A549 (cell line): ENCODE data around the gene PXDN. TPM values are rescaled to one million over a fixed set of nuclear protein-coding genes. Genes with fewer than 3 reads are reported as not detected.

ENCODE experiments used
- ATAC-seq, 2 experiments: fragments of 200-7000 bp in 1 of 2; fragments of >200 bp in 1 of 2; cut with Nextera tagmentation in 1 of 2; cut with Tn5 transposase in 1 of 2; 3 replicates each; pipeline versions ENCODE4 v1.8.0 to v1.9.1; 2018 to 2020; ENCODE audit warnings: mild to moderate bottlenecking in 1 of 2, moderate library complexity in 1 of 2
- CTCF ChIA-PET: fragments of 300-600 bp; sonication (Branson Sonifier 250); formaldehyde crosslinking; extraction: SDS; loops from one replicate; lab custom pipeline; 2021; ENCODE audit warnings: antibody characterized with exemption, inconsistent platforms; lab: Yijun Ruan, JAX
- POLR2A ChIA-PET: fragments of 350-600 bp; formaldehyde crosslinking; extraction: SDS; loops from one replicate; lab custom pipeline; 2021; ENCODE audit warnings: antibody characterized with exemption, inconsistent platforms; lab: Yijun Ruan, JAX
- DNase-seq, 2 experiments: peaks; one replicate each; pipeline versions ENCODE4 v3.0.0 to v3.0.0-alpha.2; 2011 to 2016; ENCODE audit warnings: low read depth in 1 of 2, low spot score in 1 of 2
- FAIRE-seq: peaks from 2 replicates; lab custom pipeline; 2011; peaks lifted over from hg19 to GRCh38; lab: Jason Lieb, UNC
- H3K27ac ChIP-seq, 2 experiments: fragments of >200 bp; sonication (Bioruptor Twin); formaldehyde crosslinking; 3 replicates each; pipeline ENCODE4 v1.5.1; 2016 to 2017
- H3K4me1 ChIP-seq: fragments of >200 bp; sonication (Bioruptor Twin); formaldehyde crosslinking; 3 replicates; pipeline ENCODE4 v1.6.1; 2016
- H3K4me2 ChIP-seq: fragments of >200 bp; sonication (Bioruptor Twin); formaldehyde crosslinking; 3 replicates; pipeline ENCODE4 v1.6.1; 2016
- H3K4me3 ChIP-seq: fragments of >200 bp; sonication (Bioruptor Twin); formaldehyde crosslinking; 3 replicates; pipeline ENCODE4 v1.5.1; 2016
- H3K9me3 ChIP-seq: fragments of >200 bp; sonication (Bioruptor Twin); formaldehyde crosslinking; 3 replicates; pipeline ENCODE4 v1.6.1; 2016
- CBX2 ChIP-seq: fragments of 200-600 bp; sonication (generic); IDR thresholded peaks from 2 replicates; pipeline ENCODE4 v1.6.1; 2016; ENCODE audit warnings: low read depth, mild to moderate bottlenecking, borderline replicate concordance
- CEBPB ChIP-seq, 2 experiments: fragments of >200 bp in 1 of 2; sonication (Bioruptor Twin) in 1 of 2; formaldehyde crosslinking in 1 of 2; IDR thresholded peaks; 2 replicates each; pipeline ENCODE4 v1.6.1; 2012 to 2016
- EHF ChIP-seq: fragments of 250-450 bp; sonication (Bioruptor Pico); IDR thresholded peaks from 2 replicates; pipeline ENCODE4 v1.5.0; 2020; ENCODE audit warnings: mild to moderate bottlenecking
- FOSB ChIP-seq: fragments of 250-450 bp; sonication (Bioruptor Pico); IDR thresholded peaks from 2 replicates; pipeline ENCODE4 v1.5.0; 2020; ENCODE audit warnings: mild to moderate bottlenecking, moderate library complexity
- GATA3 ChIP-seq: IDR thresholded peaks from 2 replicates; pipeline ENCODE4 v1.6.1; 2012; ENCODE audit warnings: borderline replicate concordance
- HOXA7 ChIP-seq: fragments of 250-450 bp; sonication (Bioruptor Pico); IDR thresholded peaks from 2 replicates; pipeline ENCODE4 v1.5.0; 2020; ENCODE audit warnings: mild to moderate bottlenecking, moderate library complexity
- KDM5A ChIP-seq: fragments of 200-600 bp; sonication (generic); IDR thresholded peaks from 2 replicates; pipeline ENCODE4 v1.6.1; 2016; ENCODE audit warnings: antibody characterized with exemption, mild to moderate bottlenecking
- MAZ ChIP-seq: fragments of 150-350 bp; IDR thresholded peaks from 2 replicates; pipeline ENCODE4 v1.6.1; 2014; ENCODE audit warnings: antibody characterized with exemption, low read depth, low read length, borderline replicate concordance
- NPAS2 ChIP-seq: fragments of 250-450 bp; sonication (Bioruptor Pico); IDR thresholded peaks from 2 replicates; pipeline ENCODE4 v1.8.0; 2022; ENCODE audit warnings: mild to moderate bottlenecking, moderate library complexity, borderline replicate concordance
- PHF8 ChIP-seq: fragments of 200-600 bp; sonication (generic); IDR thresholded peaks from 2 replicates; pipeline ENCODE4 v1.6.1; 2016; ENCODE audit warnings: low read depth, mild to moderate bottlenecking, antibody characterized with exemption, moderate library complexity, borderline replicate concordance
- RARB ChIP-seq: fragments of 250-450 bp; sonication (Bioruptor Pico); IDR thresholded peaks from 2 replicates; pipeline ENCODE4 v1.8.0; 2021; ENCODE audit warnings: mild to moderate bottlenecking, moderate library complexity
- RCOR1 ChIP-seq: fragments of 150-350 bp; IDR thresholded peaks from 2 replicates; pipeline ENCODE4 v1.6.1; 2014; ENCODE audit warnings: antibody characterized with exemption, low read length, low read depth
- SMC3 ChIP-seq: fragments of >200 bp; sonication (Bioruptor Twin); formaldehyde crosslinking; IDR thresholded peaks from 3 replicates; pipeline ENCODE4 v1.6.1; 2018; ENCODE audit warnings: inconsistent platforms
- SREBF2 ChIP-seq: fragments of 450-650 bp; IDR thresholded peaks from 2 replicates; pipeline ENCODE4 v1.6.1; 2014; ENCODE audit warnings: mild to moderate bottlenecking, moderate library complexity
- TFCP2L1 ChIP-seq: fragments of 250-450 bp; sonication (Bioruptor Pico); IDR thresholded peaks from 2 replicates; pipeline ENCODE4 v1.5.0; 2021; ENCODE audit warnings: mild to moderate bottlenecking
- ZC3H11A ChIP-seq: fragments of 450-650 bp; IDR thresholded peaks from 2 replicates; pipeline ENCODE4 v1.6.1; 2014; ENCODE audit warnings: antibody characterized with exemption, mild to moderate bottlenecking
- ZNF302 ChIP-seq: fragments of 250-450 bp; sonication (Bioruptor Pico); IDR thresholded peaks from 2 replicates; pipeline ENCODE4 v1.9.0; 2021; ENCODE audit warnings: inconsistent platforms, mild to moderate bottlenecking, moderate library complexity
- WGBS: methylation state at CpG from one replicate; pipeline ENCODE4 v1.1.6; 2017; ENCODE audit errors: missing lambda C conversion rate; 5-methylcytosine and 5-hydroxymethylcytosine counted together
- polyA plus RNA-seq, 4 experiments: library from polyadenylated mRNA; depleted of rRNA in 3 of 4; stranded (reverse); fragments of >200 nt; fragmentation: RNase III in 1 of 4; extraction: RNeasy Plus Mini Kit Qiagen cat#74134 plus additional on column Dnase treatment in 1 of 4; gene quantifications; 2 replicates in 3 of 4; 3 replicates in 1 of 4; pipeline ENCODE4 v1.2.3, GENCODE V29; 2011 to 2017
- TF ChIP-seq, protein P1 (sequence below): IDR thresholded peaks from 2 replicates; pipeline ENCODE4 v1.6.1; 2012
- TF ChIP-seq, protein P2 (sequence below): fragments of >200 bp; sonication (Bioruptor Twin); formaldehyde crosslinking; IDR thresholded peaks from 3 replicates; pipeline ENCODE4 v1.6.1; 2016
- TF ChIP-seq, protein P3 (sequence below): fragments of >200 bp; sonication (Bioruptor Twin); formaldehyde crosslinking; IDR thresholded peaks from 3 replicates; pipeline ENCODE4 v1.5.1; 2016
- TF ChIP-seq, protein P4 (sequence below): fragments of 250-450 bp; sonication (Bioruptor Pico); IDR thresholded peaks from 2 replicates; pipeline ENCODE4 v1.5.0; 2020; ENCODE audit warnings: low read depth, mild to moderate bottlenecking, moderate library complexity
- TF ChIP-seq, protein P5 (sequence below): fragments of 450-650 bp; IDR thresholded peaks from 2 replicates; pipeline ENCODE4 v1.6.1; 2014; ENCODE audit warnings: antibody characterized with exemption

The PXDN gene
- polyA plus RNA-seq, 2 of the 4 experiments (the other 2 are of a cell fraction): 3.7 to 7.3 TPM

DNA sequence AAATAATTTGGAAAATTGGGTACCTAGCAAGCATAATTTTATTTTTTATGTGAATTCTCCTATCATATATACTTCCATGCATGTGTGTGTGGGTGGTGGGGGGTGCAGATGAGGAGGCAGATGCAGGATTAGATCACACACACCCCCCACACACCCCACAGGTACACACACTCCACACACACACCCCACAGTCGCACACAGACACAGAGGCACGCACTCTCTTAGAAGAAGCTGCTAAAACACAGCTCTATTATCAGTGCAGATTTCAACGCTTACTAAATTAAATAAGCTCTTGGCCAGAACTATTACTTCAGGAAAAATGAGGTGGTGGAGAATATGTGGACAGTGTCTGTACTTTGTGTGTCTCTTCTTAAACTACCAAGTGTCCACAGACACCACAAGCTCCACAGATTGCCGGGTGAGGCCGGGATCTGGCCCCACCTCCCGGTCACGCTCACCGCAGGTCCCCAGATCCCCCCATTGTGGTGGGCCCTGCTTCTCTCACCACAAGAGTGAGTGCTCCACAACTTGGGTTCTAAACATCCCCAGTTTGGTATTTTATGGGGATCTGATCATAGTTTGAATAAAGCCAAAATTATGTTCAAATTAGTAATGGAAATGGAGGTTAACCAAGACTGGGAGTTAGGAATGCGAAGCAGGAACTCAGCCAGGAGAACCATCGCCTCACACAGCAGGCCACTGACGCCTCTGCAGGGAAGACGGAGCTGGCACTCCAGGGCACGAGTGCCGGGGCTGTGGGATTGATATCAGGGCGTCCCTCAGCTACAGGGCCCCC lies 102.1 kb downstream of the PXDN start:
- no peak overlapping the region for H3K27ac ChIP-seq
- ATAC-seq (no peak), DNase-seq (no peak), FAIRE-seq (no peak)
- TF ChIP-seq, protein P1, sequence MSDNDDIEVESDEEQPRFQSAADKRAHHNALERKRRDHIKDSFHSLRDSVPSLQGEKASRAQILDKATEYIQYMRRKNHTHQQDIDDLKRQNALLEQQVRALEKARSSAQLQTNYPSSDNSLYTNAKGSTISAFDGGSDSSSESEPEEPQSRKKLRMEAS: no peak
- TF ChIP-seq EHF (CRISPR knock-in tag) (no peak), TFCP2L1 (CRISPR knock-in tag) (no peak), CBX2 (no peak), MAZ (no peak), KDM5A (no peak)
- TF ChIP-seq, protein P2, sequence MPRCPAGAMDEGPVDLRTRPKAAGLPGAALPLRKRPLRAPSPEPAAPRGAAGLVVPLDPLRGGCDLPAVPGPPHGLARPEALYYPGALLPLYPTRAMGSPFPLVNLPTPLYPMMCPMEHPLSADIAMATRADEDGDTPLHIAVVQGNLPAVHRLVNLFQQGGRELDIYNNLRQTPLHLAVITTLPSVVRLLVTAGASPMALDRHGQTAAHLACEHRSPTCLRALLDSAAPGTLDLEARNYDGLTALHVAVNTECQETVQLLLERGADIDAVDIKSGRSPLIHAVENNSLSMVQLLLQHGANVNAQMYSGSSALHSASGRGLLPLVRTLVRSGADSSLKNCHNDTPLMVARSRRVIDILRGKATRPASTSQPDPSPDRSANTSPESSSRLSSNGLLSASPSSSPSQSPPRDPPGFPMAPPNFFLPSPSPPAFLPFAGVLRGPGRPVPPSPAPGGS: no peak
- TF ChIP-seq, protein P3, sequence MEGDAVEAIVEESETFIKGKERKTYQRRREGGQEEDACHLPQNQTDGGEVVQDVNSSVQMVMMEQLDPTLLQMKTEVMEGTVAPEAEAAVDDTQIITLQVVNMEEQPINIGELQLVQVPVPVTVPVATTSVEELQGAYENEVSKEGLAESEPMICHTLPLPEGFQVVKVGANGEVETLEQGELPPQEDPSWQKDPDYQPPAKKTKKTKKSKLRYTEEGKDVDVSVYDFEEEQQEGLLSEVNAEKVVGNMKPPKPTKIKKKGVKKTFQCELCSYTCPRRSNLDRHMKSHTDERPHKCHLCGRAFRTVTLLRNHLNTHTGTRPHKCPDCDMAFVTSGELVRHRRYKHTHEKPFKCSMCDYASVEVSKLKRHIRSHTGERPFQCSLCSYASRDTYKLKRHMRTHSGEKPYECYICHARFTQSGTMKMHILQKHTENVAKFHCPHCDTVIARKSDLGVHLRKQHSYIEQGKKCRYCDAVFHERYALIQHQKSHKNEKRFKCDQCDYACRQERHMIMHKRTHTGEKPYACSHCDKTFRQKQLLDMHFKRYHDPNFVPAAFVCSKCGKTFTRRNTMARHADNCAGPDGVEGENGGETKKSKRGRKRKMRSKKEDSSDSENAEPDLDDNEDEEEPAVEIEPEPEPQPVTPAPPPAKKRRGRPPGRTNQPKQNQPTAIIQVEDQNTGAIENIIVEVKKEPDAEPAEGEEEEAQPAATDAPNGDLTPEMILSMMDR: no peak
- H3K4me1 ChIP-seq: no peaks in the 10 kb centered on the region
- H3K4me2 ChIP-seq: no peak overlapping the region
- H3K4me3 ChIP-seq: no peak overlapping the region
- H3K9me3 ChIP-seq: no peaks in the 10 kb centered on the region
- POLR2A ChIA-PET: no interaction called here
- 61% methylated on average over 15 of the region's 15 CpGs for WGBS
- CTCF ChIA-PET: no interaction called here

DNA sequence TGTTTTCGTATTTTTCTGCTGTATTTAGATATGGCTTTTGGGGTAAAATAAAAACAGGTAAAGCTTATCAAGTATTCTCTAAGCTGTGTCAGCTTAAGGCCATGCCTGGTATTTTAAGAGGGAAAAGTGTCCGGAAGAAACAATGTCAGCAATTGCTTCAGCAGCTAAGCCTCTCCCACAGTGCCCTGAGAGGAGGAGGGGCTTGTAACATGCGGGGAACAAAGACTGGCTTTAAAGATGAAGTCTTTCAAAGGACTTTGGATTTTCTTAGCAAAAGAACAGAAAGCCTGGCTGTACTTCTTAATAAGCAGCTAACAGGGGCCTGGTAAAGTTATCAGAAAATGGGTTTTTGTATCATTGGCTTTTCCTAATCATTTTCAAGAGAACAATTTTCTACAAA lies 102.8 kb downstream of the PXDN start:
- 50% methylated on average over 3 of the region's 3 CpGs for WGBS
- DNase-seq (no peak), FAIRE-seq (no peak), ATAC-seq (no peak)
- no peak overlapping the region for H3K27ac ChIP-seq
- no peaks in the 10 kb centered on the region for H3K9me3 ChIP-seq
- H3K4me3 ChIP-seq: no peak overlapping the region
- CTCF ChIA-PET: interaction anchor here (0.8 kb wide), 1 partner anchor 22 kb away, joined by 4 read pairs; no protein-coding TSS in a partner anchor
- POLR2A ChIA-PET: no interaction called here
- no peak for TF ChIP-seq RCOR1
- TF ChIP-seq HOXA7 (CRISPR knock-in tag): no peak
- TF ChIP-seq SMC3: no peak
- no peak for TF ChIP-seq SREBF2
- no peak for TF ChIP-seq PHF8
- no peak for TF ChIP-seq ZNF302
- TF ChIP-seq, protein P1: no peak
- TF ChIP-seq FOSB (CRISPR knock-in tag): no peak
- TF ChIP-seq CBX2: no peak
- no peak for TF ChIP-seq TFCP2L1 (CRISPR knock-in tag)
- no peak for TF ChIP-seq GATA3
- TF ChIP-seq RARB (CRISPR knock-in tag): no peak
- H3K4me1 ChIP-seq: no peaks in the 10 kb centered on the region
- H3K4me2 ChIP-seq: no peak overlapping the region

DNA sequence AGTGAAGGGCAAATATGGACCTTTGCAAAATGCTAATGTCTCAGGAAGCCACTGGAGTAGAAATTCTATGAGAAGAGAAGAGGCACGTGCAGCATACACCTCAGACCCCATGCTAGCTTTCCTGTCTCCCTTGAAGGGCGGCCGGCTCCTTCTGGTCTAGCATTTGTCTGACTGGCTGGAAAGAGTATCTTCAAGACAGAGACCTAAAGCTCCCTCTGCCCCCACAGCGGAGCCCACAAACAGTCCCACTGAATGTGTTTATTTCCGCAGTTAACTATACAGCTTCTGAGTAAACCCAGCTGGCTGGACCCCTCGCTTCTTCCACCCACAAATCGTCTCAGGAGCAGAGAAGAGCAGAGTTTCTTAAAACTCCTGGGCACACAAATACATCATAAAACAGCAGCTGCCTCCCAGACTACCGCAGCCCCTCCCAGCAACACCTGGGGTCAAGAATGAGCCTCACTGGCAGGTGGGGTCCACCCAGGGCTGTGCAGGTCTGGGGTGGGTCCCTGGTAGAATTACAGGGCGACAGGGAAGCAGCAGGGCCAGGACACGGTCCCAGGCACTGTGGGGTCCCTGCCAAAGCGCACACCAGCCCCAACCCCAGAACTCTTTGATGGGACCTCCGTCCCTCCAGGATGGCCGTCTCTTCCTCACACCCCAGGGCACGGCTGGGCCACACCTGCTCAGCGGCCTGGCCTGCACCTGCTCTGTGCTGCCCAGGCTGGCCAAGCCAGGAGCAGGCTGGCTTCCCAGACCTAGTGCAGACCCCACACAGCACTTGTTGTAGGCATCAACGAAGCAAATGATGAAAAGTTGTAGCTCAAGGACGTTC lies 103.8 kb downstream of the PXDN start:
- ChIA-PET CTCF (interaction anchor here (0.8 to 1.0 kb wide), 2 partner anchors 15 to 23 kb away, joined by 3 to 4 read pairs; no protein-coding TSS in a partner anchor), POLR2A (no interaction called here)
- Histone ChIP-seq H3K27ac (no peak overlapping the region), H3K4me2 (no peak overlapping the region), H3K9me3 (no peaks in the 10 kb centered on the region), H3K4me1 (no peaks in the 10 kb centered on the region), H3K4me3 (no peak overlapping the region)
- FAIRE-seq: no peak
- 53% methylated on average over 16 of the region's 17 CpGs for WGBS
- no peak for DNase-seq
- ATAC-seq: no peak
- TF ChIP-seq CEBPB (IDR thresholded peaks at IDR 0.05) (no peak), ZC3H11A (no peak), RARB (CRISPR knock-in tag) (no peak), NPAS2 (CRISPR knock-in tag) (no peak)
- TF ChIP-seq, protein P4, sequence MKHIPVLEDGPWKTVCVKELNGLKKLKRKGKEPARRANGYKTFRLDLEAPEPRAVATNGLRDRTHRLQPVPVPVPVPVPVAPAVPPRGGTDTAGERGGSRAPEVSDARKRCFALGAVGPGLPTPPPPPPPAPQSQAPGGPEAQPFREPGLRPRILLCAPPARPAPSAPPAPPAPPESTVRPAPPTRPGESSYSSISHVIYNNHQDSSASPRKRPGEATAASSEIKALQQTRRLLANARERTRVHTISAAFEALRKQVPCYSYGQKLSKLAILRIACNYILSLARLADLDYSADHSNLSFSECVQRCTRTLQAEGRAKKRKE: no peak
- TF ChIP-seq, protein P5, sequence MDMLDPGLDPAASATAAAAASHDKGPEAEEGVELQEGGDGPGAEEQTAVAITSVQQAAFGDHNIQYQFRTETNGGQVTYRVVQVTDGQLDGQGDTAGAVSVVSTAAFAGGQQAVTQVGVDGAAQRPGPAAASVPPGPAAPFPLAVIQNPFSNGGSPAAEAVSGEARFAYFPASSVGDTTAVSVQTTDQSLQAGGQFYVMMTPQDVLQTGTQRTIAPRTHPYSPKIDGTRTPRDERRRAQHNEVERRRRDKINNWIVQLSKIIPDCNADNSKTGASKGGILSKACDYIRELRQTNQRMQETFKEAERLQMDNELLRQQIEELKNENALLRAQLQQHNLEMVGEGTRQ: no peak
